RPMI7951 (cell line): ENCODE measurements around the gene IGHMBP2. TPM values are rescaled to one million over a fixed set of nuclear protein-coding genes. Genes with fewer than 3 reads are reported as not detected.

Source experiments
- DNase-seq: peaks from one replicate; pipeline ENCODE4 v3.0.0-alpha.2; 2012; ENCODE audit warnings: low read depth
- total RNA-seq: library from RNA; depleted of rRNA; stranded (reverse); fragments of >200 nt; shearing (Covaris generic); gene quantifications from 2 replicates; pipeline ENCODE4 v1.2.3, GENCODE V29; 2014

Gene IGHMBP2
- total RNA-seq, 1 experiment from 2014 or later, result 5.4 TPM

- DNase-seq, result no peak
These were observed 23.8 kb downstream of the IGHMBP2 start for GRCh38 chr11:68927280-68928135.

GRCh38 chr11:68928136-68928880 is 24.6 kb downstream of the IGHMBP2 start:
- DNase-seq, result no peak

GRCh38 chr11:68929135-68929534 is 25.4 kb downstream of the IGHMBP2 start:
- no peak for DNase-seq

DNA sequence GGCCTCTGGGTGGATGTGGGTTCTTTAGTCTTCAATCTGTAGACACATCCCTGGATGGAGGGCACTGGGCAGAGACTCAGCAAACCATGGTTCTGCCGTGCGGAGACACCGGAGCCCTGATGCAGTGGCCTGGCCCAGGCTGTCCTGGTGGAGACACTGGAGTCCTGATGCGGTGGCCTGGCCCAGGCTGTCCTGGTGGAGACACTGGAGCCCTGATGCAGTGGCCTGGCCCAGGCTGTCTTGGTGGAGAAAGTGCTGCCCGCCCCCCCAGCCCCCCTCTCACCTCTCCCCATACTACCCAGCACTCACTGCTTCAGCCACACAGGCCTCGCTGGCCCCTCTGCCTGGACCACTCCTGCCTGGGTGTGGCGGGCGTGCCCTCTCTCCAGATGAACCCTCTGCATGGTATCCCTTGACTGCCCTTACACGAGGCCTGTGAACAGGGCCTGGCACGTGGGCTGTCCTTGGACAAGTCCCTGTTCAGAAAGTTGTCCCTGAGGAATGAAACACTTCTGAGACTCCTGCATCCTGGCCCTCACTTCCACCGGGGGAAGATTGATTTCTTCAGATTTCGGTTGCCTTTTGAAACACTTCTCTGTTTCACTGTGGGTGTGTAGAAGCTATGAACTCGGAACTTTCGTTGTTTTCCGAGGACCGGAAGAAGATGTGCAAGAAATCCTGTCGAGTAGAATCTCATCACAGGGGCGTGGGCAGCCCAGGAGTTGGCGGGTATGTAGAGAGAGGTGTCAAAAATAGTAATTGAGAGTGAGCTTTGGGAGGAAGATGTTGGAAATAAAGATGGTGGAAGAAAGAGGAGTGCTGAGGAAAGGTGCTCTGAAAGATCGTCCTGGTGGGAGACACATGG is 26.2 kb downstream of the IGHMBP2 start:
- no peak for DNase-seq

- DNase-seq, result no peak
These were observed 27.5 kb downstream of the IGHMBP2 start for GRCh38 chr11:68930991-68931855.

DNA sequence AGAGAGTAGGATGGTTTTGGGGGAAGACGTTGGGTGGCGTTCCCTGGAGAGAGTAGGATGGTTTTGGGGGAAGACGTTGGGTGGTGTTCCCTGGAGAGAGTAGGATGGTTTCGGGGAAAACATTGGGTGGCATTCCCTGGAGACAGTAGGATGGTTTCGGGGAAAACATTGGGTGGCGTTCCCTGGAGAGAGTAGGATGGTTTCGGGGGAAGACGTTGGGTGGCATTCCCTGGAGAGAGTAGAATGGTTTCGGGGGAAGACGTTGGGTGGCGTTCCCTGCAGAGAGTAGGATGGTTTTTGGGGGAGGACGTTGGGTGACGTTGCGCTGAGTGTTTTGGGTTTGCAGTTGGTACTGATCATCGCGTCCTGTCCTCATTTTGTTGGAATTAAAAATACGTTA is 28.2 kb downstream of the IGHMBP2 start:
- DNase-seq, result no peak

DNA sequence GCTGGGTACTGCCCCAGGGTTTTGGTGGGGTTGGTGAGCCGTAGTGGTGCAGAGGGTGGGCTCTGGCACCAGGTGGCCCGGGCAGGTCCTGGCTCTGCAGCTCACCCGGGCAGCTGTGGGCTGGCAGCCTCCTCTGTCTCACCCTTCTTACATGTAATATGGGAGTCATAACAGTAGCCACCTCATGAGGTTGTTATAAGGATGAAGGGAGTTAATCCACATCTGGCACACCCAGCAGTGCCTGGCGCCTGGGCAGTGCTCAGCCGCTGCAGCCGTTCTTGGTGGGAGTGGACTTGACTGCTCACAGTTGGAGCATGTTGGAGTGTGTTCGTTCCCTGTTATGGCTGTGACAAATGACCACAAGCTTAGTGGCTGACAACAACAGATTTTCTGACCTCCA is 28.7 kb downstream of the IGHMBP2 start:
- DNase-seq, result no peak

DNA sequence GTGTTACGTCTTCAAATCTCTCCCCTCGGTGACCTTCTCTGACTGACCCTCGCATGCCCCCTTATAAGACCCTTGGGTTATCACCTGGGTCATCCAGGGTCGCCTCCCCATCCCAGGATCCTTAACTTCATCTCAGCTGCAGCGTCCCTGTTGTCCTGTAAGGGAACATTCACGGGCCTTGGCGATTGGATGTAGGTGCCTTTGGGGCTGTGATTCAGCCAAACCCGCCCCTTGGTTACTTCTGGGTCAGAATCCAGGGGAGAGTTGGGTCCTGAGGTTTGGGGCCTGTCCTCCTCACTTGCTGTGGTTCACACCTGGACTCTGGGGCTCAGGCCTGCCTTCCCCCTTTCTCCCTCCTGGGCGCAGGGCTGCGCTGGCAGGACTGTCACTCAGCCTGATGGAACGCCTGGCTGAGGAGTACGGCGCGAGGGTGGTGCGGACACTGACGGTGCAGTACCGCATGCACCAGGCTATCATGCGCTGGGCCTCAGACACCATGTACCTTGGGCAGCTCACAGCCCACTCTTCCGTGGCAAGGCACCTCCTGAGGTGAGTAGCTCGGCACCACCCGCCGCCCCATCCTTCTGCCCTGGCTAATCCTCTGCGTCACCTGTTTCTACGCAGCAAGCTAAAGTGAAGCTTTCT is 29.4 kb downstream of the IGHMBP2 start:
- DNase-seq, result no peak

GRCh38 chr11:68933605-68934320 is 30.1 kb downstream of the IGHMBP2 start:
- DNase-seq, result no peak

- DNase-seq, result no peak
These were observed 30.6 kb downstream of the IGHMBP2 start for GRCh38 chr11:68934321-68934645.

- no peak for DNase-seq
These were observed 31.0 kb downstream of the IGHMBP2 start for GRCh38 chr11:68934666-68935065.

DNA sequence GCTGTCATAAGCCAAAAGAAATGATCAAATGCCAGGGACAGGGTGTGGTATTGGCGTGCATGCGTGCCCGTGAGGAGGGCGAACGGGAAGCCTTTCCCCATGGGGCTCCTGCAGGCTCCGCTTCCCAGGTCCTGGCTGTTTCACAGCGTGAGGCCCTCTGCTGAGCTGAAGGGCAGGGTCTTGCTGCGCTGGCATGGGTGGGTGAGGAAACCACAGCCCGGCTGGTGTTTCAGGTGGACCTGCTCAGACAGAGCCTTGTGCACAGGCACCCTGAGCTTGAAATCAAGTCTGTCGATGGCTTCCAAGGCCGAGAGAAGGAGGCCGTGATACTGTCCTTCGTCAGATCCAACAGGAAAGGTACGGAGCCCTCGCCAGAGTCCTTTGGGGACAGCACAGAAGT is 31.4 kb downstream of the IGHMBP2 start:
- no peak for DNase-seq

DNA sequence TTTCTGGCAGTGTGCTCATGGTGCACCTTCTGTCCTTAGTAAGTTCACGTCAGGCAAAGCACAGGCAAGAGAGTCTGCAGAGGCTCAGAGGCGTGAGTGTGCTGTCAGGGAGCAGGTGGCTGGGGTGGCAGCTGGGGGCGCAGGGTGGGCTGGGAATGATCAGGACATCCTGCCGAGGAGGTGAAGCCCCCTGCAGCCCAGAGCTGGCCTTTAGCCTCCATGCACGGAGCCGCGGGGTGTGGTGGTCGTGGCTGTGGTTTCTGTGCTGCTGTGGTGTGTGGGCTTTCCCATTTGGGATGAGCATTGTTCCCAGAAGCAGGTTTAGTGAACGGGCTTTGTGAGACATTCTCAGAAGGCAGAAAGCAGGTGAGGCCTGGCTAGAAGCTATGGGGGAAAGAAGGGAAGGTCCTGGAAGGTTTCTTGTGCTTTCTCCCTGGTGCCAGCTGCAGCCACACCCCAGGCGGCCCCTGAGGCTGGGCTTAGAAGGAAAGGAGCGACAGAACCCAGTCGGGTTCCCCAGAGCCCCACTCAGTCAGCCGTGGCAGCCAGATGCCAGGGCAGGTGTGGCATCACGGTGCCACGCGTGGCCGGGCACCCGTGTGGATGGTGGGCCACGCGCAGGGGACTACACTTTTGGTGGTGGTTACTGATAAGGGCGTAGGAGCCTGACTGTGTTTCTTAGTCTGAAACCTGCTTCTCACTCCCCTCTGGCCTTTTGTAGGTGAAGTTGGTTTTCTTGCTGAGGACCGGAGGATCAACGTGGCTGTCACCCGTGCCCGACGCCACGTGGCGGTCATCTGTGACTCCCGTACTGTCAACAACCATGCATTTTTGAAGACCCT is 32.0 kb downstream of the IGHMBP2 start:
- no peak for DNase-seq

DNA sequence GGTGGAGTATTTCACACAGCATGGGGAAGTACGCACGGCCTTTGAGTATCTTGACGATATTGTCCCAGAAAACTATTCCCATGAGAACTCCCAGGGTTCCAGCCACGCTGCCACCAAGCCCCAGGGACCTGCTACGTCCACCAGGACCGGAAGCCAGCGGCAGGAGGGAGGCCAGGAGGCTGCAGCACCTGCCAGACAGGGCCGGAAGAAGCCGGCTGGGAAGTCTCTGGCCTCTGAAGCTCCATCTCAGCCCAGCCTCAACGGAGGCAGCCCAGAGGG is 32.6 kb downstream of the IGHMBP2 start:
- no peak for DNase-seq

- no peak for DNase-seq
These were observed 33.3 kb downstream of the IGHMBP2 start for GRCh38 chr11:68936676-68937620.

GRCh38 chr11:68938088-68938487 is 34.4 kb downstream of the IGHMBP2 start:
- DNase-seq, result no peak

- no peak for DNase-seq
These were observed 35.3 kb downstream of the IGHMBP2 start for GRCh38 chr11:68938816-68939582.
